Measurements from ENCODE around the gene TEX14. TPM values are rescaled to one million over a fixed set of nuclear protein-coding genes. Genes with fewer than 3 reads are reported as not detected.
A peak's percentile ranks its signal among the peaks of the same experiment; 100 is the strongest.

The TEX14 gene
- total and polyA plus RNA-seq, 2 experiments from 2014 or later = 0.15 TPM; not detected in 1

DNA sequence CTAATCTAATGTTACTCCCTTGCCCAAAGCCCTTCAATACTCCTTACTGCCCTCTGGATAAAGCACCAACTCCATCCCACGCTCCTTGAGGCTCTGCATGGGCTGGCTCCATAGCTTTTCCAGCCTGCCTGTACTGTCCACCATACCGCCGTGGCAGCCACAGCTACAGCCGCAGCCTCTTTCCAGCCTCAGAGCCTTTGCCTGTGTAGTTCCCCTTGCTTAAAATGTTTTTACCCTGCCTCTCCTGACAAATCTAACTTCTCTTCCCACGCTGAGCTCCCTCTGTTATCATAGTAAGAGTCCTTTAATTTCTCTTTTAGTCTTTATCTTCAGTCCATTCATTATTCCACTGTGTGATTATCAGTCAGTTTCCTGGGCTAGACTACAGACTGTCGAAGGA, 22.0 kb downstream of the TEX14 start:
- no peaks in the 10 kb centered on the region for H3K9me3 ChIP-seq (ENCODE audit: low read depth)
- in situ Hi-C loops (cut with MboI) = no loop called here
- no peak overlapping the region for H3K27ac ChIP-seq
- H3K9me2 ChIP-seq (ENCODE audit: insufficient read depth) = no peaks in the 10 kb centered on the region
- no peaks in the 10 kb centered on the region for H4K20me1 ChIP-seq (ENCODE audit: insufficient read depth)
- no peak overlapping the region for H3K9ac ChIP-seq
- H3K4me1 ChIP-seq (ENCODE audit: insufficient read depth) = no peaks in the 10 kb centered on the region
- H3F3A ChIP-seq (ENCODE audit: insufficient read depth) = no peaks in the 10 kb centered on the region
- H3K4me2 ChIP-seq (ENCODE audit: unreplicated experiment) = no peak overlapping the region
- no peaks in the 10 kb centered on the region for H3K79me2 ChIP-seq (ENCODE audit: insufficient read depth)
- no peak for DNase-seq
- no peaks in the 10 kb centered on the region for H3K27me3 ChIP-seq (replicated peaks; ENCODE audit: insufficient read depth)
- no peak overlapping the region for H2AFZ ChIP-seq
- no peak overlapping the region for H3K4me3 ChIP-seq
- TF ChIP-seq EZH2phosphoT487 (IDR thresholded peaks at IDR 0.05; ENCODE audit: insufficient read depth, low read depth) (no peak), EZH2 (IDR thresholded peaks at IDR 0.05; ENCODE audit: insufficient read depth, poor library complexity, severe bottlenecking) (no peak)
- H3K36me3 ChIP-seq (ENCODE audit: low read depth) = no peaks in the 10 kb centered on the region
- 63 to 66% methylated on average over 6 of the region's 6 CpGs for WGBS, 2 experiments (ENCODE audit: low coverage in 1 of 2, low lambda C conversion rate in 2 of 2, missing lambda C conversion rate in 2 of 2)

GRCh38 chr17:58668598-58668935, 23.3 kb downstream of the TEX14 start:
- Histone ChIP-seq H2AFZ (no peak overlapping the region), H3K27me3 (replicated peaks; ENCODE audit: insufficient read depth) (no peaks in the 10 kb centered on the region), H3K4me2 (ENCODE audit: unreplicated experiment) (no peak overlapping the region), H3K79me2 (ENCODE audit: insufficient read depth) (no peaks in the 10 kb centered on the region), H3K27ac (no peak overlapping the region), H3K9ac (no peak overlapping the region), H3K4me3 (no peak overlapping the region), H3K9me3 (ENCODE audit: low read depth) (no peaks in the 10 kb centered on the region), H3K9me2 (ENCODE audit: insufficient read depth) (no peaks in the 10 kb centered on the region), H3F3A (ENCODE audit: insufficient read depth) (no peaks in the 10 kb centered on the region), H3K4me1 (ENCODE audit: insufficient read depth) (no peaks in the 10 kb centered on the region), H4K20me1 (ENCODE audit: insufficient read depth) (no peaks in the 10 kb centered on the region), H3K36me3 (ENCODE audit: low read depth) (no peaks in the 10 kb centered on the region)
- DNase-seq = no peak
- TF ChIP-seq EZH2phosphoT487 (IDR thresholded peaks at IDR 0.05; ENCODE audit: insufficient read depth, low read depth) (no peak), EZH2 (IDR thresholded peaks at IDR 0.05; ENCODE audit: insufficient read depth, poor library complexity, severe bottlenecking) (no peak)
- in situ Hi-C loops (cut with MboI) = no loop called here
- WGBS, 2 experiments (ENCODE audit: low coverage in 1 of 2, low lambda C conversion rate in 2 of 2, missing lambda C conversion rate in 2 of 2) = 58 to 60% methylated on average over 2 of the region's 2 CpGs

GRCh38 chr17:58667934-58668597, 23.8 kb downstream of the TEX14 start:
- H3K36me3 ChIP-seq (ENCODE audit: low read depth) = no peaks in the 10 kb centered on the region
- 68 to 73% methylated on average over 1 of the region's 1 CpG for WGBS, 2 experiments (ENCODE audit: low coverage in 1 of 2, low lambda C conversion rate in 2 of 2, missing lambda C conversion rate in 2 of 2)
- H3K4me2 ChIP-seq (ENCODE audit: unreplicated experiment) = no peak overlapping the region
- H2AFZ ChIP-seq = no peak overlapping the region
- H3F3A ChIP-seq (ENCODE audit: insufficient read depth) = no peaks in the 10 kb centered on the region
- H3K27me3 ChIP-seq (replicated peaks; ENCODE audit: insufficient read depth) = no peaks in the 10 kb centered on the region
- H3K4me1 ChIP-seq (ENCODE audit: insufficient read depth) = no peaks in the 10 kb centered on the region
- DNase-seq = peak; percentile 29
- in situ Hi-C loops (cut with MboI) = no loop called here
- no peaks in the 10 kb centered on the region for H3K9me2 ChIP-seq (ENCODE audit: insufficient read depth)
- H3K79me2 ChIP-seq (ENCODE audit: insufficient read depth) = no peaks in the 10 kb centered on the region
- TF ChIP-seq EZH2phosphoT487 (IDR thresholded peaks at IDR 0.05; ENCODE audit: insufficient read depth, low read depth) = no peak
- TF ChIP-seq EZH2 (IDR thresholded peaks at IDR 0.05; ENCODE audit: insufficient read depth, poor library complexity, severe bottlenecking) = no peak
- H3K9me3 ChIP-seq (ENCODE audit: low read depth) = no peaks in the 10 kb centered on the region
- H3K4me3 ChIP-seq = no peak overlapping the region
- H4K20me1 ChIP-seq (ENCODE audit: insufficient read depth) = no peaks in the 10 kb centered on the region
- no peak overlapping the region for H3K9ac ChIP-seq
- no peak overlapping the region for H3K27ac ChIP-seq

DNA sequence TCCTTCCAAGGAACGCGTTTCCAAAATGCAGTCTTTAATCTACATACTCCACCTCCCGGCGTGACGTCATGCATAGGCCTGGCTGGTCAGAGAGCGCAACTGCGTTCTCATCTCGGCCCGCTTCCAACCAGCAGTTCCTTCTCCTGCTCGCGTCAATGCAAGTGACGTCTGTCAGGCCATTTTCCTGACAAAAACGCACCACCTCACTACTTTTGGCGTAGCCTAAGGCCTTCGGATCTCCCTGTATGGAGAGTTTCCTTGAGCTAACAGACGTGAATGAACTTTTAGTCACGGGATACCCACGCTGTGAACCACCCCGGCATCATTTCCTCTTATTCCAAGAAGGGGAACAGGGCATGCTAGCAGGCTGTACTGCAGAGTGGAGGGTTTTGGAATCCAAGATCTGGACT, 25.0 kb downstream of the TEX14 start:
- no peak overlapping the region for H2AFZ ChIP-seq
- WGBS, 2 experiments (ENCODE audit: low coverage in 1 of 2, low lambda C conversion rate in 2 of 2, missing lambda C conversion rate in 2 of 2) = 39 to 43% methylated on average over 19 of the region's 19 CpGs
- no peaks in the 10 kb centered on the region for H3K36me3 ChIP-seq (ENCODE audit: low read depth)
- no peaks in the 10 kb centered on the region for H3K27me3 ChIP-seq (replicated peaks; ENCODE audit: insufficient read depth)
- H3K4me2 ChIP-seq (ENCODE audit: unreplicated experiment) = no peak overlapping the region
- DNase-seq = no peak
- in situ Hi-C loops (cut with MboI) = no loop called here
- no peak overlapping the region for H3K27ac ChIP-seq
- no peaks in the 10 kb centered on the region for H3K4me1 ChIP-seq (ENCODE audit: insufficient read depth)
- H3F3A ChIP-seq (ENCODE audit: insufficient read depth) = no peaks in the 10 kb centered on the region
- no peaks in the 10 kb centered on the region for H3K79me2 ChIP-seq (ENCODE audit: insufficient read depth)
- no peaks in the 10 kb centered on the region for H3K9me3 ChIP-seq (ENCODE audit: low read depth)
- H4K20me1 ChIP-seq (ENCODE audit: insufficient read depth) = no peaks in the 10 kb centered on the region
- TF ChIP-seq EZH2phosphoT487 (IDR thresholded peaks at IDR 0.05; ENCODE audit: insufficient read depth, low read depth) (no peak), EZH2 (IDR thresholded peaks at IDR 0.05; ENCODE audit: insufficient read depth, poor library complexity, severe bottlenecking) (no peak)
- H3K9ac ChIP-seq = no peak overlapping the region
- no peaks in the 10 kb centered on the region for H3K9me2 ChIP-seq (ENCODE audit: insufficient read depth)
- no peak overlapping the region for H3K4me3 ChIP-seq

All from GM23248 (cell line).